GM21526 (cell line): ENCODE data around the gene CENPN.

Experiments used
- ATAC-seq: cut with Tn5 transposase; IDR thresholded peaks from one replicate; pipeline ENCODE4 v1.9.1; 2021; ENCODE audit warnings: moderate library complexity; ENCODE audit not compliant: unreplicated experiment, low FRiP score

The CENPN gene

GRCh38 chr16:80990978-80991377, 16.0 kb upstream of the CENPN start:
- no peak for ATAC-seq

DNA sequence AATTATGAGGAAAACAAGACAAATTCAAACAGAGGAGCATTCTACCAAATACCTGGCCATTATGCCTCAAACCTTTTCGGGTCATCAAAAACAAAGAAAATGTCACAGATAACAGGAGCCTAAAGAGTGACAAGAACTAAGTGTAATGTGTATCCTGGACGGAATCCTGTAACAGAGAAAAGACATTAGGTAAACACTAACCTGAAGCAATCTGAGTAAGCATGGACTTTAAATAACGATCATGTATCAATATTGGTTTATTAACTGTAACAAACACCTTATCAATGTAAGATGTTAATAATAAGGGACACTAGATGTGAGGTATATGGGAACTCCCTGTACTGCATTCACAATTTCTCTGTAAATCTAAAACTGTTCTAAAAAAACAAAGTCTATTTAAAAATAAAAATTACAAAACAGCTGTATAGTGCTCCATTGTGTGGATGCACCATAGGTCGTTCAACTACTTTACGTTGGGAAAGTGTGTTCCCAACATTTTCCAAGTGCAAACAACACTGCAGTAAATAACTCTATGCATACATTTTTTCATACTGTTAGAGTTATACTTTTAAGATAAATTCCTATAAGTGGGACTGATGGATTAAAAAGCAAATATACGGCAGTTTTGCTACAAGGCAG, 15.1 kb upstream of the CENPN start:
- no peak for ATAC-seq

DNA sequence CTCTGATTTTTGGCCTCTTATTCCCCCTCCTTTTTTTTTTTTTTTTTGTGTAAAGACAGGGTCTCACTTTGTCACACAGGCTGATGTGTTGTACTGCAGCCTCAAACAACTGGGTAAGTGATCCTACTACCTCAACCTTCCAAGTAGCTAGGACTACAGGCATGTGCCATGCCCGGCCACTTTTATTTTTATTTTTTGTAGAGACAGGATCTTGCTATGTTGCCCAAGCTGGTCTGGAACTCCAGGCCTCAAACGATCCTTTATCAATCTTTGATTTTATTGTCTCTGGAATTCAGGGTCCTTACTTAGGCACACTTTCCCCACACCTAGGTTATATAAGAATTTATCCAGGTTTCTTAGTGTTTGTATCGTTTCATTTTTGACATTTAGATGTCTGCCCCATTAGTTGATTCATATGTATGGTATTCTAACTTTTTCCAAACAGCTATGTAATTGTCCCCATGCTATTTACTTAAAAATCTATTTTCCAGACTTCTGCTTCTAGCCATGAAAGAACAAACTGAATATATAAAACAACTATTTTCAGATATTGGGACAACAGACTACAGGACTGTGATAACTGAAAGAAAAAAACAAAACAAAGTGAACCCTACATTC, 14.2 kb upstream of the CENPN start:
- no peak for ATAC-seq

DNA sequence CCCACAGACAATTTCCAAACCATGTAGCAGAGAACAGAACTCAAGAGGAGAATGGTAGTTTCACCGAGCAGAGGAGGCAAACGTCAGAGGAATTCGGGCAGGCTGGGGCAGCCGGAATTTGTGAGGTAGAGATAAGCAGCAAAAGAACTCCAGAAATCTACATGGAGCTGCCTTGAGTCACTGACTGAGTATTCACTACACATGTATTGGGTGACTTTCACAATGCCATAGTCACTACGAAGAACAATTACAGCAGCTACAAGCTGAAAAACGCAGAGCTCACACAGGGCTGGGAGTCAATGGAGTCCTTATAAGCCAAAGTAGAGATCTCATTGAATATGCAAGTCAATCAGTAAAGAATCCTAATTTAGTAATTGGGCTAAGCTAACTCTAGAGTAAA, 13.7 kb upstream of the CENPN start:
- ATAC-seq: no peak

- ATAC-seq: no peak
These were observed 13.2 kb upstream of the CENPN start for GRCh38 chr16:80993834-80994233.

- no peak for ATAC-seq
These were observed 12.6 kb upstream of the CENPN start for GRCh38 chr16:80994451-80994850.

DNA sequence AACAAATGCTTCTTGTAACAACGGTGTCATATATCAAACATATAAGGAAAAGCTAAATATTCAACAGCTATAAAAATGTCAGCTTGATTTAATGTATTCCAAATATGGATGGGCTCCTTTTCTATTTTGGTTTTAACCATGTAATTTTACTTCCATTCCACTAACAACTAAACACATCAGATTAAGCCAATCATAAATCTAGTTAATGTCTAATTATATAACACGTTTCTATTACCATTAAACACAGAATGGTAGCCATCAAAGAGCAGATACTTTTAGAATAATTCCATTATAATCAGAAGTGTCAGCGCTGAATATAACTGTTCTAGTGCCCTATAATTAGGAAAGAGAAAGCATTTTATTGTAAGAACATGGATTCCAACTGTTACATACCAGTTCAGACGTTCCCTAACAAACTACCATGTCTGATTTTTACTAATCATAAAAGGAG, 10.3 kb upstream of the CENPN start:
- ATAC-seq: no peak

DNA sequence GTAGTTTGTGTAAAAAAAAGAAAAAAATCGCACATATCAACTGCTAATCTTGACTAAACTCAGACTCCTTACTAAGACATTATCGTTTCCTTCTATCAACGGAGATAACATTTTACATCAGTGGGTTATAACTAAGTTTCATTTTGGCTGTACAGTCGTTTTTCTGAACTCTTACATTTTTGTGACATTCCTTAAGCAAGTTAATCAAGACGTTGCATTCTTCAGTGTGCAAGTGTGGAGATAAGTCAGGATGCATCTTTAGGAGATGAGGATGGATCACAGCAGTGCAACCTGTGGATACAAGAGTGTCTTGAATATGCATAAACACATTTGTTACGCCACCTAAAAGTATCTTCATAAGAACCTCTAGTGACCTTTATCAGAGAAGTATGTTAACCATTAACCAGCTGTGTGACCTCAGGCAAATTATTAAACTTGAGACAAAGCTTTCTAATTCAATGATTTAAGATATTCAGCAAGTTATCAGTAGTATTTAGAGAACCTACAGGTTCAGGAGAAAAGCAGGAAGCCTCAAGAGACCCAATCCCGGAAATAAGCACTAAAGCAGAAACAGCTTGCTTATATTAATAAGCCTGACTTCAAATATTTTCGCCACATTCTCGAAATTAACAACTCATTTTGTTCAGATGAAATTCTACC, 9.7 kb upstream of the CENPN start:
- ATAC-seq: no peak

DNA sequence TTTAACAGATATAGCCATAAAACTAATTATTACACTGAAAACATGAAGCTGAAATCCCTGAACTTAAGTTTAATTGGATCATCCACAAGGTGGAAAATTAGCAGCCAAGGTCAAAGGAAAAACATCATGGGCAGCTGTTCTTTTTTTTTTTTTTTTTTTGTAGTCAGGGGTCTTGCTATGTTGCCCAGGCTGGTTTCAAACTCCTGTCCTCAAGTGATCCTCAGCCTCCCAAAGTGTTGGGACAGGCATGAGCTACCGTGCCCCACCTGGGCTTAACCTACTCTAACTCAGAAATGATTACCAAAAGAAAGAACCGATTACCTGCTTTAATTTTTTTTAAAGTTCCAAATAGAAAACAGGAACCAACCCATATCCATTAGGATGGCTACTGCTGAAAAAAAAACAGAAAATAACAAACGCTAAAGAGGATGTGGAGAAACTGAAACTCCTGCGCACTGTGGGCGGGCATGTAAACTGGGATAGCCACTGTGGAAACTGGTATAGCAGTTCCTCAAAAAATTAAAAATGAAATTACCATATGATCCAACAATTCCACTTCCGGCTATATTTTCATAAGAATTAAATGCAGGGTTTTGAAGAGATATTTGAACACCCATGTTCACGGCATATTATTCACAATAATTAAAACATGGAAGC, 8.9 kb upstream of the CENPN start:
- ATAC-seq: no peak

DNA sequence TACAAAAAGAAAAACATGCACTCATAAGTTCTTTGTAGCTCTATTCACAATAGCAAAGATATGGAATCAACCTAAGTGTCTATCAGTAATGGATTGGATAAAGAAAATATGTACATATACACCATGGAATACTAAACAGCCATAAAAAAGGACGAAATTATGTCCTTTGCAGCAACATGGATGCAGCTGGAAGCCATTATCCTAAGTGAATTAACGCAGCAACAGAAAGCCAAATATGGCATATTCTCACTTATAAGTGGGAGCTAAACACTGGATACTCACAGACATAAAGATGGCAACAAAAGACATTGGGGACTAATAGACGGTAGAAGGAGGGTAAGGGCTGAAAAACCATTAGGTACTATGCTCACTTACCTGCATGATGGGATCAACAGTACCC, 6.1 kb upstream of the CENPN start:
- ATAC-seq: no peak

DNA sequence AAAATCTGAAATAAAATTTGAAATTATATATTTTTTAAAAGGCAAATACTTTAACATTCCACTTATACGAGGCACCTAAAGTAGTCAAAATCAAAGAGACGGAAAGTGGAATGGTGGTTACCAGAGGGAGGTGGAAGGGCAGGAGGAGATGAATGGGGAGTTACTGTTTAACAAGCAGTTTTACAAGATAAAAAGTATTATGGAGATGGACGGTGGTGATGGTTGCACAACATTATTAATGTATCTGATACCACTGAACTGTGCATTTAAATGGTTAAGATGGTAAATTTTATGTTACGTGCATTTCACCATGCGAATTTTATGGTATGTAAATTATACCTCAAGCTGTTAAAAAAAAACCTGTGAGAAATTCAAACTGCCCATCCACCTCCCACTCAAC, 5.7 kb upstream of the CENPN start:
- ATAC-seq: no peak

GRCh38 chr16:81003064-81003463, 4.0 kb upstream of the CENPN start:
- ATAC-seq: no peak

- no peak for ATAC-seq
These were observed 3.2 kb upstream of the CENPN start for GRCh38 chr16:81003610-81004460.

GRCh38 chr16:81004646-81005353, 2.2 kb upstream of the CENPN start:
- no peak for ATAC-seq

GRCh38 chr16:81005610-81006161, 1.3 kb upstream of the CENPN start:
- no peak for ATAC-seq

- ATAC-seq: peak; percentile 33
These were observed 702 bp upstream of the CENPN start for GRCh38 chr16:81006211-81006812.

- ATAC-seq: no peak
These were observed 1.4 kb downstream of the CENPN start for GRCh38 chr16:81008505-81008789.

- ATAC-seq: no peak
These were observed 6.0 kb downstream of the CENPN start for GRCh38 chr16:81012974-81013373.

GRCh38 chr16:81014672-81015071, 7.7 kb downstream of the CENPN start:
- no peak for ATAC-seq

- ATAC-seq: no peak
These were observed 11.5 kb downstream of the CENPN start for GRCh38 chr16:81018496-81018895.
